Small intestine (tissue), 16 donors: Measurements from ENCODE around the gene B4GALT5. TPM values are rescaled to one million over a fixed set of nuclear protein-coding genes. Genes with fewer than 3 reads are reported as not detected.
"Not testable (repeated sequence)": the region's sequence is repeated elsewhere in the genome, so short reads cannot be mapped to it uniquely, and the experiment has no call there.

Experiments
- DNase-seq, 2 donors: peaks; one replicate each; pipeline versions ENCODE4 v3.0.0 to v3.0.0-alpha.2; 2013
- FAIRE-seq: peaks from 2 replicates; lab custom pipeline; 2012; peaks lifted over from hg19 to GRCh38; lab: Jason Lieb, UNC
- H3K27ac ChIP-seq, 3 donors: one replicate each; pipeline ENCODE4 v1.5.1; 2013; ENCODE audit warnings: low read length in 2 of 3, mild to moderate bottlenecking in 2 of 3, control low read depth in 1 of 3, inconsistent platforms in 1 of 3, low read depth in 1 of 3, moderate library complexity in 1 of 3
- H3K27me3 ChIP-seq, 3 donors: one replicate each; pipeline ENCODE4 v1.6.1; 2013; ENCODE audit warnings: low read length in 3 of 3, inconsistent platforms in 1 of 3; ENCODE audit not compliant: control insufficient read depth in 3 of 3, insufficient read depth in 3 of 3
- H3K36me3 ChIP-seq, 3 donors: one replicate each; pipeline ENCODE4 v1.6.1; 2013; ENCODE audit warnings: low read length in 3 of 3, inconsistent platforms in 1 of 3, low read depth in 1 of 3, mild to moderate bottlenecking in 1 of 3, moderate library complexity in 1 of 3; ENCODE audit not compliant: control insufficient read depth in 3 of 3, insufficient read depth in 2 of 3
- H3K4me1 ChIP-seq, 3 donors: one replicate each; pipeline ENCODE4 v1.6.1; 2013; ENCODE audit warnings: low read length in 2 of 3, inconsistent platforms in 1 of 3, low read depth in 1 of 3, mild to moderate bottlenecking in 1 of 3, moderate library complexity in 1 of 3; ENCODE audit not compliant: control insufficient read depth in 3 of 3, insufficient read depth in 2 of 3
- H3K4me3 ChIP-seq, 3 donors: one replicate each; pipeline ENCODE4 v1.5.1; 2013; ENCODE audit warnings: low read length in 3 of 3, control low read depth in 1 of 3, inconsistent platforms in 1 of 3, low read depth in 1 of 3, mild to moderate bottlenecking in 1 of 3, moderate library complexity in 1 of 3
- H3K9me3 ChIP-seq, 2 donors: one replicate each; pipeline ENCODE4 v1.6.1; 2013; ENCODE audit warnings: low read depth in 1 of 2, low read length in 1 of 2; ENCODE audit not compliant: control insufficient read depth in 2 of 2, insufficient read depth in 1 of 2
- WGBS, 3 donors: extraction: QIAGEN DNeasy Blood & Tissue Kit; methylation state at CpG; one replicate each; pipeline ENCODE4 v1.1.7; 2013; 5-methylcytosine and 5-hydroxymethylcytosine counted together
- long read RNA-seq, 10 donors: transcript quantifications; one replicate each; lab custom pipeline, GENCODE V29; 2026
- polyA plus RNA-seq, 4 donors: library from polyadenylated mRNA; stranded (reverse) in 3 of 4; unstranded in 1 of 4; fragments of 200-250 nt in 3 of 4; fragments of 120-200 nt in 1 of 4; gene quantifications; one replicate each; pipeline versions ENCODE4 v1.2.1 to v1.2.3, GENCODE V29; 2013
- donor health status: healthy with polysubstance abuse.
- donor health status: control.
- donor health status: control.
- donor health status: Bipolar disorder and iron deficiency.
- donor health status: healthy.

B4GALT5 gene
- 10 to 100 TPM; 11.9 to 47.1 (median 20.5) TPM for polyA plus RNA-seq
- long read RNA-seq, donor 1, full-length matches to known transcripts, result 17 of 26 reads
- long read RNA-seq, donor 1, partial matches to known transcripts, result 9 of 26 reads
- long read RNA-seq, donor 1, other reads (novel, unspliced or antisense), result 0 of 26 reads
- long read RNA-seq, donor 2, full-length matches to known transcripts, result 4 of 4 reads
- long read RNA-seq, donor 2, partial matches to known transcripts, result 0 of 4 reads
- long read RNA-seq, donor 2, other reads (novel, unspliced or antisense), result 0 of 4 reads
- long read RNA-seq, donor 3, full-length matches to known transcripts, result 3 of 3 reads
- long read RNA-seq, donor 3, partial matches to known transcripts, result 0 of 3 reads
- long read RNA-seq, donor 3, other reads (novel, unspliced or antisense), result 0 of 3 reads
- long read RNA-seq, donor 4, result 0 reads
- long read RNA-seq, donor 5, full-length matches to known transcripts, result 2 of 2 reads
- long read RNA-seq, donor 5, partial matches to known transcripts, result 0 of 2 reads
- long read RNA-seq, donor 5, other reads (novel, unspliced or antisense), result 0 of 2 reads
- long read RNA-seq, donor 6, full-length matches to known transcripts, result 10 of 15 reads
- long read RNA-seq, donor 6, partial matches to known transcripts, result 5 of 15 reads
- long read RNA-seq, donor 6, other reads (novel, unspliced or antisense), result 0 of 15 reads
- long read RNA-seq, donor 7, full-length matches to known transcripts, result 3 of 3 reads
- long read RNA-seq, donor 7, partial matches to known transcripts, result 0 of 3 reads
- long read RNA-seq, donor 7, other reads (novel, unspliced or antisense), result 0 of 3 reads
- long read RNA-seq, donor 8, result 0 reads
- long read RNA-seq, donor 9, full-length matches to known transcripts, result 2 of 2 reads
- long read RNA-seq, donor 9, partial matches to known transcripts, result 0 of 2 reads
- long read RNA-seq, donor 9, other reads (novel, unspliced or antisense), result 0 of 2 reads
- long read RNA-seq, donor 10, full-length matches to known transcripts, result 5 of 13 reads
- long read RNA-seq, donor 10, partial matches to known transcripts, result 8 of 13 reads
- long read RNA-seq, donor 10, other reads (novel, unspliced or antisense), result 0 of 13 reads

- WGBS, 3 donors, result 3 to 5% (median 5%) methylated on average over 34 to 70 of the region's 70 CpGs
- Histone ChIP-seq H3K27ac (peak within 1 kb of the TSS; percentile 86 to 94 (median 94)), H3K9me3 (no peaks in the 10 kb centered on the region), H3K27me3 (no peaks in the 10 kb centered on the region), H3K36me3 (peaks cover 0 to 3% (median 0%) of the 10 kb centered on the region in 3 donors), H3K4me3 (peak within 1 kb of the TSS; percentile 89 to 99 (median 98)), H3K4me1 (peaks cover 0 to 15% (median 10%) of the 10 kb centered on the region in 3 donors)
- FAIRE-seq, result no peak
- peak; percentile 64 to 90 for DNase-seq
Measured at GRCh38 chr20:49713753-49714712, at the start of gene B4GALT5. Gene B4GALT5, minus strand, starts transcription at chr20:49713878. Its CDS starts 188 bp downstream, at chr20:49713690.

GRCh38 chr20:49762940-49763766 lies 49.5 kb upstream of the B4GALT5 start:
- FAIRE-seq (no peak), DNase-seq (peak in 1 of 2 donors; percentile 44)
- 87 to 90% (median 88%) methylated on average over 12 of the region's 12 CpGs for WGBS, 3 donors
- Histone ChIP-seq H3K9me3 (no peaks in the 10 kb centered on the region), H3K27ac (no peak overlapping the region), H3K4me1 (peaks cover 0 to 9% (median 0%) of the 10 kb centered on the region in 3 donors), H3K27me3 (no peaks in the 10 kb centered on the region), H3K4me3 (no peak overlapping the region), H3K36me3 (no peaks in the 10 kb centered on the region)

GRCh38 chr20:49761888-49762287 lies 48.2 kb upstream of the B4GALT5 start:
- not testable (repeated sequence) for H3K36me3 ChIP-seq, H3K4me1 ChIP-seq, H3K4me3 ChIP-seq, FAIRE-seq, H3K9me3 ChIP-seq, H3K27ac ChIP-seq, H3K27me3 ChIP-seq
- DNase-seq, result peak in 1 of 2 donors; percentile 31
- 67 to 74% (median 71%) methylated on average over 5 to 7 of the region's 7 CpGs for WGBS, 3 donors

- Histone ChIP-seq H3K4me3 (no peak overlapping the region), H3K27me3 (no peaks in the 10 kb centered on the region), H3K9me3 (peaks cover 0 to 5% of the 10 kb centered on the region in 2 donors), H3K27ac (no peak overlapping the region), H3K36me3 (no peaks in the 10 kb centered on the region), H3K4me1 (no peaks in the 10 kb centered on the region)
- WGBS, 3 donors, result 88 to 91% (median 89%) methylated on average over 7 of the region's 7 CpGs
- FAIRE-seq, result no peak
- no peak for DNase-seq
Measured at GRCh38 chr20:49759266-49759950, 45.7 kb upstream of the B4GALT5 start.

- Histone ChIP-seq H3K36me3 (no peaks in the 10 kb centered on the region), H3K4me1 (no peaks in the 10 kb centered on the region), H3K27ac (no peak overlapping the region), H3K27me3 (no peaks in the 10 kb centered on the region), H3K9me3 (peaks cover 0 to 5% of the 10 kb centered on the region in 2 donors), H3K4me3 (no peak overlapping the region)
- FAIRE-seq, result no peak
- no peak for DNase-seq
- 82 to 92% (median 89%) methylated on average over 6 of the region's 6 CpGs for WGBS, 3 donors
Measured at GRCh38 chr20:49758781-49759180, 45.1 kb upstream of the B4GALT5 start.

- WGBS, 3 donors, result 92 to 93% (median 93%) methylated on average over 4 of the region's 4 CpGs
- no peak for DNase-seq
Measured at GRCh38 chr20:49757597-49757996, 43.9 kb upstream of the B4GALT5 start.

More at GRCh38 chr20:49757597-49757996, 43.9 kb upstream of the B4GALT5 start:
- Histone ChIP-seq H3K4me3 (no peak overlapping the region), H3K4me1 (no peaks in the 10 kb centered on the region), H3K9me3 (peaks cover 0 to 5% of the 10 kb centered on the region in 2 donors), H3K36me3 (no peaks in the 10 kb centered on the region), H3K27me3 (no peaks in the 10 kb centered on the region), H3K27ac (no peak overlapping the region)
- no peak for FAIRE-seq
